Liver (tissue), 9 donors: ENCODE results near the gene IFI16. TPM values are rescaled to one million over a fixed set of nuclear protein-coding genes. Genes with fewer than 3 reads are reported as not detected.

ENCODE experiments used
- DNase-seq: peaks from one replicate; pipeline ENCODE4 v3.0.0-alpha.2; 2017; ENCODE audit warnings: low spot score
- H3K27ac ChIP-seq, 2 donors: one replicate each; pipeline ENCODE4 v1.7.0; 2013; ENCODE audit warnings: inconsistent platforms in 2 of 2, low read length in 2 of 2, control low read depth in 1 of 2, low read depth in 1 of 2, mild to moderate bottlenecking in 1 of 2
- H3K27me3 ChIP-seq, 4 donors: one replicate each; pipeline versions ENCODE4 v1.6.1 to v1.7.0; 2013; ENCODE audit warnings: low read length in 3 of 4, inconsistent platforms in 1 of 4, mild to moderate bottlenecking in 1 of 4, moderate library complexity in 1 of 4; ENCODE audit not compliant: control insufficient read depth in 4 of 4, insufficient read depth in 4 of 4
- H3K36me3 ChIP-seq, 4 donors: one replicate each; pipeline versions ENCODE4 v1.6.1 to v1.7.0; 2013; ENCODE audit warnings: low read length in 3 of 4, mild to moderate bottlenecking in 3 of 4, low read depth in 1 of 4, moderate library complexity in 1 of 4; ENCODE audit not compliant: control insufficient read depth in 4 of 4, insufficient read depth in 3 of 4
- H3K4me1 ChIP-seq, 4 donors: one replicate each; pipeline versions ENCODE4 v1.6.1 to v1.7.0; 2013; ENCODE audit warnings: low read length in 3 of 4, mild to moderate bottlenecking in 3 of 4, moderate library complexity in 1 of 4; ENCODE audit not compliant: control insufficient read depth in 4 of 4, insufficient read depth in 4 of 4
- H3K4me3 ChIP-seq, 3 donors: one replicate each; pipeline versions ENCODE4 v1.6.1 to v1.7.0; 2013; ENCODE audit warnings: low read length in 3 of 3, control low read depth in 1 of 3, low read depth in 1 of 3, mild to moderate bottlenecking in 1 of 3
- H3K9ac ChIP-seq, 2 donors: one replicate each; pipeline ENCODE4 v1.7.0; 2013; ENCODE audit warnings: low read length in 2 of 2, mild to moderate bottlenecking in 2 of 2, moderate library complexity in 2 of 2, control low read depth in 1 of 2, low read depth in 1 of 2
- H3K9me3 ChIP-seq, 4 donors: one replicate each; pipeline versions ENCODE4 v1.6.1 to v1.7.0; 2013; ENCODE audit warnings: low read length in 3 of 4; ENCODE audit not compliant: control insufficient read depth in 4 of 4
- EGR1 ChIP-seq, 2 donors: IDR thresholded peaks; 2 replicates each; pipeline ENCODE4 v1.6.1; 2016 to 2018; ENCODE audit warnings: antibody characterized with exemption in 2 of 2, low read depth in 2 of 2
- FOXA1 ChIP-seq: IDR thresholded peaks from 2 replicates; pipeline ENCODE4 v1.6.1; 2016; ENCODE audit warnings: antibody characterized with exemption
- FOXA2 ChIP-seq: IDR thresholded peaks from 2 replicates; pipeline ENCODE4 v1.6.1; 2016; ENCODE audit warnings: antibody characterized with exemption
- GABPA ChIP-seq, 2 donors: IDR thresholded peaks in 1 of 2; conservative IDR thresholded peaks in 1 of 2; 2 replicates each; pipeline ENCODE4 v1.6.1; 2016; ENCODE audit warnings: antibody characterized with exemption in 2 of 2, mild to moderate bottlenecking in 1 of 2, moderate library complexity in 1 of 2
- HNF4A ChIP-seq, 2 donors: conservative IDR thresholded peaks; 2 replicates each; pipeline ENCODE4 v1.6.1; 2016; ENCODE audit warnings: antibody characterized with exemption in 2 of 2, mild to moderate bottlenecking in 2 of 2
- HNF4G ChIP-seq: IDR thresholded peaks from 2 replicates; pipeline ENCODE4 v1.6.1; 2016; ENCODE audit warnings: antibody characterized with exemption
- JUND ChIP-seq, 2 donors: IDR thresholded peaks; 2 replicates each; pipeline ENCODE4 v1.6.1; 2016; ENCODE audit warnings: antibody characterized with exemption in 2 of 2
- MAX ChIP-seq: IDR thresholded peaks from 2 replicates; pipeline ENCODE4 v1.6.1; 2016; ENCODE audit warnings: antibody characterized with exemption
- RAD21 ChIP-seq, 2 donors: IDR thresholded peaks; 2 replicates each; pipeline ENCODE4 v1.6.1; 2016; ENCODE audit warnings: antibody characterized with exemption in 2 of 2, mild to moderate bottlenecking in 2 of 2
- RXRA ChIP-seq, 2 donors: IDR thresholded peaks; 2 replicates each; pipeline ENCODE4 v1.6.1; 2017 to 2018; ENCODE audit warnings: antibody characterized with exemption in 2 of 2, mild to moderate bottlenecking in 1 of 2
- SP1 ChIP-seq: IDR thresholded peaks from 2 replicates; pipeline ENCODE4 v1.6.1; 2018; ENCODE audit warnings: antibody characterized with exemption, mild to moderate bottlenecking
- TAF1 ChIP-seq: conservative IDR thresholded peaks from 2 replicates; pipeline ENCODE4 v1.6.1; 2016; ENCODE audit warnings: antibody characterized with exemption, mild to moderate bottlenecking
- YY1 ChIP-seq: IDR thresholded peaks from 2 replicates; pipeline ENCODE4 v1.6.1; 2016; ENCODE audit warnings: antibody characterized with exemption, mild to moderate bottlenecking
- WGBS: extraction: QIAGEN DNeasy Blood & Tissue Kit; methylation state at CpG from one replicate; pipeline ENCODE4 v1.1.7; 2013; 5-methylcytosine and 5-hydroxymethylcytosine counted together
- polyA plus RNA-seq, 2 donors: library from polyadenylated mRNA; stranded (reverse) in 1 of 2; unstranded in 1 of 2; fragments of 200-250 nt in 1 of 2; fragments of >200 nt in 1 of 2; fragmentation: Nextera tagmentation in 1 of 2; extraction: Ambion mirVana in 1 of 2; gene quantifications; one replicate each; pipeline versions ENCODE4 v1.2.1 to v1.2.3, GENCODE V29; 2013 to 2015
- total RNA-seq, 2 donors: library from RNA; depleted of rRNA; stranded (reverse); fragments of >200 nt; gene quantifications; one replicate each; pipeline ENCODE4 v1.2.3, GENCODE V29; 2014
- TF ChIP-seq, protein P1 (sequence below): IDR thresholded peaks from 2 replicates; pipeline ENCODE4 v1.6.1; 2016; ENCODE audit warnings: antibody characterized with exemption, mild to moderate bottlenecking
- TF ChIP-seq, protein P2 (sequence below): IDR thresholded peaks from 2 replicates; pipeline ENCODE4 v1.6.1; 2016; ENCODE audit warnings: antibody characterized with exemption
- TF ChIP-seq, protein P3 (sequence below): fragments of 150-350 bp; IDR thresholded peaks from 2 replicates; pipeline ENCODE4 v1.5.1; 2017; ENCODE audit warnings: improper control_type of control experiment, low read depth, low read length; ENCODE audit not compliant: missing input control
- TF ChIP-seq, protein P4 (sequence below): IDR thresholded peaks from 2 replicates; pipeline ENCODE4 v1.6.1; 2016; ENCODE audit warnings: antibody characterized with exemption
- donor health status: healthy.
- donor health status: healthy.
- donor health status: healthy.
- donor health status: healthy.
- donor health status: healthy.

Gene IFI16
- total and polyA plus RNA-seq, 4 donors = 7.9 to 10.3 (median 9.0) TPM

DNA sequence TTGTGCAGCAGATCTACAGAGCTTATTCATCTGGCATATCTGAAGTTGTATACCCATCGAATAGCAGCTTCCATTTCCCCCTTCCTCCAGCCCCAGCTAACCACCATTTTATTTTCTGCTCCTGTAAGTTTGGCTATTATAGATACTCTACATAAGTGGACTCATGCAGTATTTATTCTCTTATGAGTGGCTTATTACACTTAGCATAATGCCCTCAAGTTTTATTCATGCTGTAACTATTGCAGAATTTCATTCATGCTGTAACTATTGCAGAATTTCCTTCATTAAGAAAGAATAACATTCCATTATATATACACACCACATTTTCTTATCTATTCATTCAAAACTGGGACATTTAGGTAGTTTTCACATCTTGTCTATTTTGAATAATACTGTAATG, 30.5 kb upstream of the IFI16 start:
- Histone ChIP-seq H3K27ac (no peak overlapping the region), H3K9ac (no peak overlapping the region), H3K27me3 (no peaks in the 10 kb centered on the region), H3K4me3 (no peak overlapping the region), H3K9me3 (no peaks in the 10 kb centered on the region), H3K4me1 (no peaks in the 10 kb centered on the region), H3K36me3 (no peaks in the 10 kb centered on the region)
- no peak for DNase-seq
- no peak for TF ChIP-seq FOXA1
- no peak for TF ChIP-seq RXRA (IDR thresholded peaks at IDR 0.05)
- TF ChIP-seq, protein P1, sequence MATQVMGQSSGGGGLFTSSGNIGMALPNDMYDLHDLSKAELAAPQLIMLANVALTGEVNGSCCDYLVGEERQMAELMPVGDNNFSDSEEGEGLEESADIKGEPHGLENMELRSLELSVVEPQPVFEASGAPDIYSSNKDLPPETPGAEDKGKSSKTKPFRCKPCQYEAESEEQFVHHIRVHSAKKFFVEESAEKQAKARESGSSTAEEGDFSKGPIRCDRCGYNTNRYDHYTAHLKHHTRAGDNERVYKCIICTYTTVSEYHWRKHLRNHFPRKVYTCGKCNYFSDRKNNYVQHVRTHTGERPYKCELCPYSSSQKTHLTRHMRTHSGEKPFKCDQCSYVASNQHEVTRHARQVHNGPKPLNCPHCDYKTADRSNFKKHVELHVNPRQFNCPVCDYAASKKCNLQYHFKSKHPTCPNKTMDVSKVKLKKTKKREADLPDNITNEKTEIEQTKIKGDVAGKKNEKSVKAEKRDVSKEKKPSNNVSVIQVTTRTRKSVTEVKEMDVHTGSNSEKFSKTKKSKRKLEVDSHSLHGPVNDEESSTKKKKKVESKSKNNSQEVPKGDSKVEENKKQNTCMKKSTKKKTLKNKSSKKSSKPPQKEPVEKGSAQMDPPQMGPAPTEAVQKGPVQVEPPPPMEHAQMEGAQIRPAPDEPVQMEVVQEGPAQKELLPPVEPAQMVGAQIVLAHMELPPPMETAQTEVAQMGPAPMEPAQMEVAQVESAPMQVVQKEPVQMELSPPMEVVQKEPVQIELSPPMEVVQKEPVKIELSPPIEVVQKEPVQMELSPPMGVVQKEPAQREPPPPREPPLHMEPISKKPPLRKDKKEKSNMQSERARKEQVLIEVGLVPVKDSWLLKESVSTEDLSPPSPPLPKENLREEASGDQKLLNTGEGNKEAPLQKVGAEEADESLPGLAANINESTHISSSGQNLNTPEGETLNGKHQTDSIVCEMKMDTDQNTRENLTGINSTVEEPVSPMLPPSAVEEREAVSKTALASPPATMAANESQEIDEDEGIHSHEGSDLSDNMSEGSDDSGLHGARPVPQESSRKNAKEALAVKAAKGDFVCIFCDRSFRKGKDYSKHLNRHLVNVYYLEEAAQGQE = no peak
- no peak for TF ChIP-seq MAX
- TF ChIP-seq TAF1 = no peak
- no peak for TF ChIP-seq YY1
- TF ChIP-seq, protein P2, sequence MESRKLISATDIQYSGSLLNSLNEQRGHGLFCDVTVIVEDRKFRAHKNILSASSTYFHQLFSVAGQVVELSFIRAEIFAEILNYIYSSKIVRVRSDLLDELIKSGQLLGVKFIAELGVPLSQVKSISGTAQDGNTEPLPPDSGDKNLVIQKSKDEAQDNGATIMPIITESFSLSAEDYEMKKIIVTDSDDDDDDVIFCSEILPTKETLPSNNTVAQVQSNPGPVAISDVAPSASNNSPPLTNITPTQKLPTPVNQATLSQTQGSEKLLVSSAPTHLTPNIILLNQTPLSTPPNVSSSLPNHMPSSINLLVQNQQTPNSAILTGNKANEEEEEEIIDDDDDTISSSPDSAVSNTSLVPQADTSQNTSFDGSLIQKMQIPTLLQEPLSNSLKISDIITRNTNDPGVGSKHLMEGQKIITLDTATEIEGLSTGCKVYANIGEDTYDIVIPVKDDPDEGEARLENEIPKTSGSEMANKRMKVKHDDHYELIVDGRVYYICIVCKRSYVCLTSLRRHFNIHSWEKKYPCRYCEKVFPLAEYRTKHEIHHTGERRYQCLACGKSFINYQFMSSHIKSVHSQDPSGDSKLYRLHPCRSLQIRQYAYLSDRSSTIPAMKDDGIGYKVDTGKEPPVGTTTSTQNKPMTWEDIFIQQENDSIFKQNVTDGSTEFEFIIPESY = no peak
- no peak for TF ChIP-seq HNF4G
- TF ChIP-seq EGR1 (IDR thresholded peaks at IDR 0.05; ENCODE audit: low read depth in 2 of 2) = no peak
- no peak for TF ChIP-seq GABPA (IDR thresholded peaks at IDR 0.05 in 1 of 2, conservative IDR thresholded peaks at IDR 0.05 in 1 of 2)
- no peak for TF ChIP-seq SP1
- no peak for TF ChIP-seq RAD21 (IDR thresholded peaks at IDR 0.05)
- TF ChIP-seq, protein P3, sequence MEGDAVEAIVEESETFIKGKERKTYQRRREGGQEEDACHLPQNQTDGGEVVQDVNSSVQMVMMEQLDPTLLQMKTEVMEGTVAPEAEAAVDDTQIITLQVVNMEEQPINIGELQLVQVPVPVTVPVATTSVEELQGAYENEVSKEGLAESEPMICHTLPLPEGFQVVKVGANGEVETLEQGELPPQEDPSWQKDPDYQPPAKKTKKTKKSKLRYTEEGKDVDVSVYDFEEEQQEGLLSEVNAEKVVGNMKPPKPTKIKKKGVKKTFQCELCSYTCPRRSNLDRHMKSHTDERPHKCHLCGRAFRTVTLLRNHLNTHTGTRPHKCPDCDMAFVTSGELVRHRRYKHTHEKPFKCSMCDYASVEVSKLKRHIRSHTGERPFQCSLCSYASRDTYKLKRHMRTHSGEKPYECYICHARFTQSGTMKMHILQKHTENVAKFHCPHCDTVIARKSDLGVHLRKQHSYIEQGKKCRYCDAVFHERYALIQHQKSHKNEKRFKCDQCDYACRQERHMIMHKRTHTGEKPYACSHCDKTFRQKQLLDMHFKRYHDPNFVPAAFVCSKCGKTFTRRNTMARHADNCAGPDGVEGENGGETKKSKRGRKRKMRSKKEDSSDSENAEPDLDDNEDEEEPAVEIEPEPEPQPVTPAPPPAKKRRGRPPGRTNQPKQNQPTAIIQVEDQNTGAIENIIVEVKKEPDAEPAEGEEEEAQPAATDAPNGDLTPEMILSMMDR = no peak
- no peak for TF ChIP-seq HNF4A (conservative IDR thresholded peaks at IDR 0.05)
- TF ChIP-seq FOXA2 = no peak
- TF ChIP-seq, protein P4, sequence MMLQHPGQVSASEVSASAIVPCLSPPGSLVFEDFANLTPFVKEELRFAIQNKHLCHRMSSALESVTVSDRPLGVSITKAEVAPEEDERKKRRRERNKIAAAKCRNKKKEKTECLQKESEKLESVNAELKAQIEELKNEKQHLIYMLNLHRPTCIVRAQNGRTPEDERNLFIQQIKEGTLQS = no peak
- no peak for TF ChIP-seq JUND (IDR thresholded peaks at IDR 0.05)
- whole genome bisulfite sequencing = 52% methylated on average over 1 of the region's 1 CpG

DNA sequence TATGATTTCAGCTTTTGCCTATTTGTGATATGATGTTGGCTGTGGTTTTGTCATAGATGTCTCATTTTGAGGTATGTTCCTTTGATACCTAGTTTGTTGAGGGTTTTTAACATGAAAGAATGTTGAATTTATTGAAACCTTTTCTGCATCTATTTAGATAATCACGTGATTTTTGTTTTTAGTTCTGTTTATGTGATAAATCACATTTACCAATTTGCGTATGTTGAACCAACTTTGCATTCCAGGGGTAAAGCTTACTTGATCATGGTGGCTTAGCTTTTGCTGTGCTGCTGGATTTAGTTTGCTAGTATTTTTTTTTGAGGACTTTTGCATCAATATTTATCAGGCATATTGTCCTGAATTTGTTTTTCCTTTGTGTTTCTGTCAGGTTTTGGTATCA, 26.5 kb upstream of the IFI16 start:
- 68% methylated on average over 2 of the region's 2 CpGs for WGBS
- Histone ChIP-seq H3K4me1 (no peaks in the 10 kb centered on the region), H3K27ac (no peak overlapping the region), H3K4me3 (no peak overlapping the region), H3K36me3 (no peaks in the 10 kb centered on the region), H3K27me3 (no peaks in the 10 kb centered on the region), H3K9me3 (peaks cover 0 to 2% (median 0%) of the 10 kb centered on the region in 4 donors), H3K9ac (no peak overlapping the region)
- no peak for DNase-seq
- TF ChIP-seq, protein P4 = no peak
- no peak for TF ChIP-seq GABPA (IDR thresholded peaks at IDR 0.05 in 1 of 2, conservative IDR thresholded peaks at IDR 0.05 in 1 of 2)
- no peak for TF ChIP-seq SP1
- no peak for TF ChIP-seq EGR1 (IDR thresholded peaks at IDR 0.05; ENCODE audit: low read depth in 2 of 2)
- no peak for TF ChIP-seq HNF4A (conservative IDR thresholded peaks at IDR 0.05)
- TF ChIP-seq FOXA1 = no peak
